ENCODE data around the gene GAS7.

The GAS7 gene

DNA sequence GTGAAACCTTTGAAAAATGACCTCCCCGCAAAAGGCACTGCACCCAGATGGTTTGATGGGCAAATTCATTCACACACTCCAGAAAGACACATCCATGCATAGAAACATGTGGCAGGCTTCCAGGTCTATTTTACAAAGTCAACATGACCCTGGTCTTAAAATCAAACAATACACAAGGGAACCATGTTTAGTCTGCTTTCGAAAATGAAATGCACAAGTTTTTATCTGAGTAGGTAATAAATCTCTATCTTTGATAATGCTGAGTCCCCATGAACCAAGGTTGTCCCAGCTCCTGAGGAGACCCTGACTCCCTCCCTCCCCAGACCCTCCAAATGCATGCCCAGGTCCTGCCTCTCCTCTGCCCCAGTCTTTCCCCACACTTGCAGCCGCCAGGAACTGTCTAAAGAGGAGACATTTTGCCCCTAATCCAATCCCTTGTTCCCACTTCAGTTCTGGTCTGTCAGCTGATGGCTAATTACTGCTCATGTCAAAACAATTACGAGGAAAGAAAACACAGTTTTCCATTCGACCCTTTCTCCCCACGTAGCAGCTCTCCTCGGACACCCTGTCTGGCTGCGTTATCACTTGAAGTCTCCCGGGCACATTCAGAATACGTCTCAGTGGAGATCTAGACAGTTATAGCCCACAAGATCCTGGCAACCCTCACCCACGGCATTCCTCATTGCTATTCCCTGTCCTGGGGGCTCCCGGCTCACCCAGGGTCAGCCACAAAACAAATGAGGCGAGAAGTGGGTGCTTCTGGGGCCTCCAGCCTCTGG, 224.5 kb downstream of the GAS7 start:
- DNase-seq = no peak

DNA sequence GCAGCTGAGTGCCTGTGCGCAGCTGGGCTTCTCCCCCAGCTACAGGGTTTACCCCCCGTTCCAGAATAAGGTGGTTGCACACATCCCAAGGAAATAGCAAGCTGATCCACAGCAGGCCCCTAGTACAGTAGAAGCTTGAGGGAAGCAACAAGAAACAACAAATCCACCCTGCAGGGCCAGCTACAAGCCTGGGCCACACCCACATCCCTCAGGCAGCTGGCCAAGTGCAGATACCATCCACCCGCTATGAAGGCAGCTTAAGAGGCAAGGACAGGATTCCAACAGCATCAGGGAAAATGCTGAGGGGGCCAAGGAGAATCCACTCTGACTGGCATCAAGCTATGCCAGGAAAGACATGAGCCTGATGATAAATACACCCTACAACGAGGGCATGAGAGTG, 226.4 kb downstream of the GAS7 start:
- DNase-seq = no peak

DNA sequence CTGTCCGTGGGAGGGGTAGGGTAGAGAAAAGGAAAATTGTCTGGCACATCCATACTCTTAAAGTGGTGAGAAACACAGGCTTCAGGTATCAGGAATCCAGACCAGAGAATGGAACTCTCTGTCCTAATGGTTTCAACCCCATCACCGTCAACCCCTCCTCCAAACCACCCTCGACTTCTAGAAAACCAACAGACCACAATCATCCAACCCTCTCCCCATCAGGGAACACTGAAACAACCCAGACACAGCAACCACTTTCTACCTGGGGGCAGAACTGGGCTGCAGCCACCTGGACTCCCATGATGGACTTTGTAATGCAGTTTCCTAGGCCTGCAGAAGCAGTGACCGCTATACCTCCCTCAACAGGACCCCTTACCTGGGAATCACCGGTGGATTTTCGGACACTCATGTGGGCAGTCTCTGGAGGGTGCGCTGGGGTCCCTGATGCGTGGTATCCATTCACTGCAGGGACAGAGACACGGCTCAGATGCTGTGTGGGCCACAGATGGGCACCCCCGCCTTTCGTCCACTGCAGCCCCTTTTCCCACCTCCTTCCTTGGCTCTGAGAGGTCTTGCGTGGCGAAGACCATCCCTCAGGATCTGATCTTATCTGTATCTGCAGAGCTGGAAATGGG, 229.0 kb downstream of the GAS7 start:
- no peak for DNase-seq

DNA sequence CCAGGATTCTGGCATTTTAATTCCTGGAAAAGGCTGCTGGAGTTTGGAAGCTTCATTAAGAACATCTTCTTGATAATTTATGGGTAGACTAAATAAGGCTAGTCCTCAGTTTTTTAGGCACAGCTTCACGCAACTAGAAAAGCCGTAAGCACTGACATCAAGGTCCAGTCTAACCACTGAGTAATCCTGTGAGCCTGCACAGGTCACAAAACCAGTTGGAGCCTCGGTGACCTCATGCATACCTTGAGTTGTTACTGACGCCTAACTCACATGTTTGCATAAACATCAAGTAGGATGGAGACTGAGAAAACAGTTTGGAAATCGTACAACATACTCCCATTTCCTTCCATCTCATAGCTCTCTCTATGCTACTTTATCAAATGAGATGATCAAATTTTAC, 229.5 kb downstream of the GAS7 start:
- no peak for DNase-seq

DNA sequence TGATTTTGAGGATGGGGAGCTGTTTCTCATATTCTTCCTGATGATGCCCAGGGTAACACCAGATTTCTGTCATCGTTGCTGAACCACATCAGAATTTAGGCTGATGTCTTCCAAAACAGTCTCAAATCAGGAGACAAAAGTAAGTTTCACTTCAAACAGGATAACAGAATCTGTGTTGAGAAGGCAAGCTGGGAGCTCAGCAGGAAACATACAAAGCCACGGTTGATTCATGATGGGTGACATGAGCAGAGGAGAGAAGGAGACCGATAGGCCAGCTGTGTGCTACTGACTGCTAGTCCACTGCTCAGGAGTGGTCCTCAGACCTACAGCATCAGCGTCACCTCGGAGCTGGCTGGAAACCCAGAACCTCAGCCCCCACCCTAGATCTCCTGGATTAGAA, 230.4 kb downstream of the GAS7 start:
- no peak for DNase-seq

DNA sequence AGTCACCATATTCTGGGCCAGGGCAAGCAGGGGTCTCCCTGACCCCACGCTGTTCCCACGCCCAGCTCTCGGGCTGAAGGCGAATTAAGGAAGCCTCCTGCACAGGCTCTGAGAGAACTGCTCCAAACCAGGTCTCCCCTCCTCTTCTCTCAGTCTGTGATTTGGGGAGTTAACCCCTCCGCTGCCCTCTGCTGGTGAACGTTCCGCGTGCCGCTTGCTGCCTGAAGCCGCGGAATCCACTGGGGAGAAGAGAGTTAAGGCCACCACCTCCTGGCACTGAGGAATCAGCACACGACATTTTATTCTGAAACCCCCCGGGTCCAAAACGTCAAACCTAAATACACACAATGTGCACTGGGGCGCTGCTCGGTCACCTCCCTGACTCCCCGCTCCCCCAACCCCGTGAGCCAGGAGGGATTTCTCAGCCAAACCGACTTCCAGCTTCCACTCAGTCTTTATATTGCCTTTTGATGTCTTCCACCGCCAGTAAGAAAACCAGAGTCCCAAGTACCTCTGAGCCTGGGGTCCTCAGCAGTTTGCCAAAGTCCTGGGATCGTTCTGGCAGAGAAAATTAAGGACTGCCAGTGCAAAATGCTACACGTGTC, 238.9 kb downstream of the GAS7 start:
- peak; percentile 11 for DNase-seq

DNA sequence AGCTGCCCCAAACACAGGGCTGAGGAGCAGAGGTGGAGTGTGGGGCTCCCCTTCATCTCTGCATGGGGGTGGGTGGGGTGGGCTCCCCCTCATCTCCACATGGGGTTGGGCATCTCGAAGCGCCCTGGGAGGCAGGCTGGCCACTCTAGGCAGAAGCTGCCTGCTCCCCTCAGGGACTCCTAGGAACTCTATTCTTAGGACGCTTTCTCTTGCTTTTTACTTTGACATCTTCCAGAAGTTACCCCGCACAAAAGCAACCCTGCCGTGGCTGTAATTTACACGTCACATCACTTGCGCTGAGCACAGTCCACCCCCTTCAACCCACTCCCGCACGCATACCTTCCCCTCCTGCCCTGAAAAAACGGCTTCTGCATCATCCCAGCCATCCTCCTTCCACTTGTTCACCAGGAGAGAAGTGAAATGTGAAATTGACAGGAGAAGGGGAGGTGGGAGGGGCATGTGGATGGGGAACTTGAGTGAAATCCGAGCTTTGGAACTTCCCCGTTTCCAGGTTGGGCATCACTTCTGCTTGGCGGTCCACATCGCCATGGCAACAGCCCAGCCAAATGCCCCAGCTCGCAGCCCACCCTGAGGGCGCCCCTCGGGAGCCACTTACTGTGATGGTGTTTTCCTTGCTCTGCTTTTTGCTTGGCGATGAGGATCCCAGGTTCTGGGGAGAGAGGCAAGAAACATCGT, 239.7 kb downstream of the GAS7 start:
- DNase-seq = no peak

DNA sequence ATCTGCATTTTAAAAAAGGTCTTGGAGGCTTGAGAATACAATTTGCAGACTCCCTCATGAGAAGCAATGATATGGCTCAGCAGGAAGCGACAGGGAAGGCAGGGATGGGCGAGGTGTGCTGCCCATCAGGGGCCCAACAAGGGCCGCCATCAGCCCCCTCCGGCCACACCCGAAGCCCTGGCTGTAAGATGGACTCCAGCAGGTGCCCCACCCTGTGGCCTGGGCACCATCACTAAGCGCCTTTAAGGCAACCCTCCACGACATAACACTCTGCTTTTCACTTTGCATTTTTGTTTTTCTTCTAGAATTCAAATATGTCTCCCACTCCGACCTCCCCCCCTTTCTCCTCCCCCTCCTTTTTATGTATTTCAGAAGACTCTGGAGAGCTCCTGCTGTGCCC, 241.2 kb downstream of the GAS7 start:
- DNase-seq = no peak

DNA sequence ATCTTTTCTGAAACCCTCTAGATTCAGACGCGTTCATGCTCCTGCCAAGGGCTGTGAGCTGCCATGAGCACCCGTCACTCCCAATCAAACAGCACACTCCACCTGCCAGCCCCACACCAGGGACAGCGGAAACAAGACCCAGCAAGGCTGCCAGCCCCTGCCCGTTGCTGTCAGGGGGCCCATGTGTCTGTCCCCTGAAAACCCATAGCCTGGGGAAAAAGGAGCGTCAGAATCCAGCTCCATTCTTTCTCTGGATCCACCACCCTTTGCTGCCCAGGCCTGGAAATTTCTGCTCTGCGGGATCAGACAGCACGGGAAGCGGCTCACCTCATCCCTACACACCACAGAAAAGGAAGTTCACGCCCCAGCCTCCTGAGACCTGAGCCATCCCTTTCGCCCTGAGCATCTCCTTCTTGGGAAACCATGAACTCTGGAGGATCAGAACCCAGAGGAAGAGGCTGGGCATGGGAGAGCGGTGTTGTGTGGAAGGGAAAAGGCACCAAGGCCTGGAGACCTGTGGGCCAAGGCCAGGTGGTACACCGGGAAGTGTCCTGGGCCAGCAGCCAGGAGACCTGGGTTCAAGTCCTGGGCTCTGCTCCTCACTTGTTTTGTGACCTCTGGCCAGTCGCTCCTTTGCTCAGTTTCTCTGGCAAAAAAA, 241.8 kb downstream of the GAS7 start:
- DNase-seq = no peak

DNA sequence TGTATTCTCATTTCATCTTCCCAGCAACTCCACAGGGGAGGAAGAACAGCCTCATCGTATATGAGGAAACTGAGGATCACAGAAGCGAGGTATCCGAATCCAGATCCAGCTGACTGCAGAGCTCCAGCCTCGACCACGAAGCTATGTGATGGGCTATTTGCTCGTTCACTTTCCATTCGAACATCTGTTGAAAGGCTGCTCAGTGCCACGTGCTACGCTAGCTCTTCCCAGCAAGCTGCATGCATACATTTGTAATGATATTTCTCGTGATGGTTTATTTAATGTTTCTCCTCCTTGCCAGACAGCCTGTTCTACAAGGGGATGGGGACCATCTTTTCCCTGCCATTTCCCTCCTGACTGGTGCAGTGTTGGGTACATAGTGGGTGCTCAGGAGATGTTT, 244.9 kb downstream of the GAS7 start:
- DNase-seq = no peak

DNA sequence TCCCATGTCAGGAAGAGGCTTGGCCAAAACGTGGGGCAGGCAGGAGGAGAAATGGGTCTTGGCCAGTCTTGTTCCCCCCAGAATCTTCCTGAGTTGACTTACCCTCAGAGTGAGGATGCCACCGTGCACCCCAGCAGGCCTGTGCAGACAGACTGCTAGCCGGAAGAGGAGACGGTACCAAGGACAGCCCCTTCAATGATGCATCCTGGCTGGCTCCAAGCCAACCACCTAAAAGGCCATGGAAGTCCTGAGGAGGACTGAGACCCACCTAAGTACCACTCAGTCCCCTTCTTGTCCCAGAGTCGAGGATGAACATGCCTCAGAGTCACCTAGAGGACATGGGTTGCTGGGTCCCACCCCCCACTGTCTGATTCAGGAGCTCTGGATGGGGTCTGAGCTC, 246.6 kb downstream of the GAS7 start:
- DNase-seq = no peak

DNA sequence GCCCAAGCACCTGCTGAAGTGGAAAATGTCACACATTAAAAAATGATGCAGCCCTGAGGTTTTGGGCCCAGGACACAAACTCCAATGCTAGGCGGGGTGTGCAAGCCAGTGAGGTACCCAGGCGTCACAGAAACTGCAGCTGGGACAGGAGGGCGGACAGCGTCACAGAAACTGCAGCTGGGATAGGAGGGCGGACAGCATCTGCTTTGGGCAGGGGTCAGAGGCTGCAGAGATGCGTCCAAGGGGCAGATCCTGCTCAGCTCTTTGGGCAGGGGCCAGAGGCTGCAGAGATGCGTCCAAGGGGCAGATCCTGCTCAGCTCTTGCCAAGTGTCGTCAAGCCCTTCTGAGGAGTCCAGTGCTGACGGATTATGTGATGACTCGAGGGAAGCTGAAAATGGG, 249.5 kb downstream of the GAS7 start:
- no peak for DNase-seq

DNA sequence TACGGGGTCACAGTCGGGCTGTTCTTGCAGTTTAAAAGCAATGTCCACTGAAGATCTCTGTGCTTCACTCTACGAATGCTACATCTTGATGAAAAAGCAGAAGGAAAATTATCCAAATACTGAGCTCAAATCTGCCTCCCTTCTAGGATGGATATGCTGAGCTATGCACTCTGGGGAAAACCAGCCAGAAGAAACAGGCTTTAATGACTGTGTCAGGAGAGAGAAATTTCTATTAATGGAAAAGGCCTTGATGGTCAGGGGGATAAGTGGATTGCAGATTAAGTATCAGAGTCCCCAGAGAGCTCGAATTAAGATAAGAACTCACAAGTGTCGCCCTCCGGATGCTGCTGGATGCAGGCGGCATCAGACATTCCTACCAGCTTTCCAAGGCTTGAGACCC, 253.7 kb downstream of the GAS7 start:
- no peak for DNase-seq

DNA sequence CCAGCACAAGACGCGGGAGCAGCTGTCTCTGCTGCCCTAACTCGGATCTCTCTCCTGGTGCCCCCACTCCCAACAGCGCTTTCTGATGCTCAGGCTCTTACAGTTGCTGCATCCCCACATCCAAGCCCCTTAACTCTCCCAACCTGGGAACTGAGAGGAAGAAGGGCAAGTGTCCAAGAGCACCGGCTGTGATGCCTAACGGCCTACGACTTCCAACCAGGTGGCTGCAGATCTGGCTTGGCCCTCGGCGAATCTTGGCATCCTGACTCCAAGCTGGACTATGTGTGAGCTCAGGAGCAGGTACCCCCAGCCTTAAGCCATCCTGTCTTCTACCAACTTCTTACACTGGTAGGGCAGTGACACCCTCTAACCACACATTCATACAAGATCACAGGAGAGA, 255.1 kb downstream of the GAS7 start:
- no peak for DNase-seq

DNA sequence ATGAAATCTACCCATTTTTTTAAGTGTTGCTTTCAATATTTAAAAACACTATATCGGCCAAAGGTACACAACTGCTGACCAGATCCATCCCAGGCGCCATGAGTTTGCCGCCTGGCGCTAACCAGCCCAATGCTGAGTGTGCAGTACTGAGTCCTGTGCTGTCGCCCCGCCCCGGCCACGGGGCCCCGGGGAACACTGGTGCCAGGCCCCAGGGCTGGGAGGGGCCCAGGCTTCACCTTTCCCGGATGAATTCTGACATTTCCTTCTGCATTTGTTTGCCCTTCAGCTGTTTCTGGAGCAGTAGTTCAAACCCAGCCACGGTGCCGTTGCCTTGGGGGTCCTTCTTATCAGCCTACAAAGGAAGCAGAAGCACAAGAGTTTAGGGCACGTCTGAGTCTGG, 255.5 kb downstream of the GAS7 start:
- no peak for DNase-seq

DNA sequence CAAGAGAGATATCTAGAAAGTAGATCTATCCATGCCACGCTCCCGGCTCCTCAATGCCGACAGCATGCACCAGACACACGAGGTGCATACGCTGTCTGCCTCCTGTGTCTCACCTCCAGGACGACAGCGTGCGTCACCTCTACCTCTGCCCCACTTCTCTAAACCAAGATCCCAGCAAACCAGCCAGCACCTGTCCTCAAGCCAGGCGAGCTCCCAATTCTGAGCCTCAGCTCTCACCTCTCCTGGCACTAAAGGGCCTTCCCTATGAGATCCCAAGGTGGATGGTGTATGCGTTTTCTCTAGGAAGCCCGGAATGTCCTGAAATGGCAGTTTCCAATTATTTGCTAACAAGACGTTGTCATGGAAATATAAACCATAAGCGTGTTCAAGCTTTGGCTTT, 257.1 kb downstream of the GAS7 start:
- DNase-seq = no peak

DNA sequence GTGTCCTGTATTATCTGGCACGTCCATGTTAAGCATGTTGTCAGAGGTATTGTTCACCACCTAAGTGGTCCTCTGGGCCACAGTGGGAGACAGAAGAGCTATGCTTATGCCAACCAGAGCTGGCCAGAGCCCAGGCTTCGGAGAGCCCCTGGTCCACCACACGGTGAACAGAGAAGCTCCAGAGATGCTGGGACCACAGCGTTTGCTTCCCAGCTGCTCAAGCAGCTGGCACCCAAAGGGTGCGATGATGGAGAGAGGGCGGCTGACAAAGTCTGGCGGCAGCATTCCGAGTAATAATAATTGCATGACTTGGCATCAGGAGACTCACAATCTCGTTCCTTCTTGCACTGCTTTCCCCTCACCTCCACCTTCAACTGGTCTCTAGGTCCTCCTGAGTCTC, 257.6 kb downstream of the GAS7 start:
- no peak for DNase-seq

DNA sequence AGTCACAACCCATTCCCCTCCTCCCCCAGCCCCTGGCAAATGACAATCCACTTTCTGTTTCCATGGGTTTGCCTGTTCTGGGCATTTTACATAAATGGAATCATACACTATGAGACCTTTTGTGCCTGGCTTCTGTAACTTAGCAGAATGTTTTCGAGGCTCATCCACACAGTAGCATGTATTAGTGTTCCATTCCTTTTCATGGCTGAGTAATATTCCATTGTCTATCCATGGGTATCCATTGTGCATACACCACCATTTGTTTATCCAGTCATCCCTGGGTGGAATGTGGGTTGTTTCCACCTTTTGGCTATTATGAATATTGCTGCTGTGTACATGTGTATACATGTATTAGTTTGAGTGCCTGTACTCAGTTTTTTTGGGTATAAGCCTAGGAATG, 259.6 kb downstream of the GAS7 start:
- DNase-seq = no peak

DNA sequence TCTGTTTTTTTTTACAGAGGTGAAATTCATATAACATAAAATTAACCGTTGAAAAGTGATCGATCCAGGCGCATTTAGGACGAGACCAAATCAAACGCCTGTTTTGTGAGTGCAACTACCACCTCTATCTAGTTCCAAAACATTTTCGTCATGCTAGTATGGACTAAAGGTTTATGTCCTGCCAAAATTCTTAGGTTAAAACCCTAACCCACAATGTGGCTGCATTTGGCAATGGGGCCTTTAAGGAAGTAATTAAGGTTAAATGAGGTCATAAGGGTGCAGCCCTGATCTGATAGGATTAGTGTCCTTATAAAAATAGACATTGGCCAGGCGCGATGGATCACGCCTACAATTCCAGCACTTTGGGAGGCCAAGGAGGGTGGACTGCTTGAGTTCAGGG, 260.5 kb downstream of the GAS7 start:
- no peak for DNase-seq

DNA sequence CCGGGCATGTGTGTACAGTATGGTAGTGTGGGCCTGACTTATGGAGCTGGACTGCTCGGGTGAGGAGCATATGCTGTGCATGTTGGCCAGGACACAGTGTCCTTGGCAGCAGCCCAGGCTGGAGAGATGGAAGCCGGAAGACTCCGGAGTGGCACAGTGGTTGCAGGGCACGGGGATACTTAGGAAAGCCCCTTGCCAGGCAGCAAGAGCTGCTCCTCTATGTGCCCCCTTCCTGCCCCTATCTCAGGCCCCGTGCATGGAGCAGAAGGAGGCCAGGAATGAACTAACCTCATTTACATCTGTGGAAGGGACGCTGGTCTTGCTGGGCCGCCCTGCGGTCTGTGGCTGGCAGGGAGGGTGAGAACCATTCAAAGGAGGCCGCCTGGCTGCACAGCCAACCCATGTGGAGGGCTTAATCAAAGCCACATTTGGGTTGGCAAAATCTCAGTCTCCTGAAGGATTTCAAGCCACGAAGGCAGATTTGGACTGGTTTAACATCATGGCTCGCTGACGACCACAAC, 261.1 kb downstream of the GAS7 start:
- DNase-seq = no peak

DNA sequence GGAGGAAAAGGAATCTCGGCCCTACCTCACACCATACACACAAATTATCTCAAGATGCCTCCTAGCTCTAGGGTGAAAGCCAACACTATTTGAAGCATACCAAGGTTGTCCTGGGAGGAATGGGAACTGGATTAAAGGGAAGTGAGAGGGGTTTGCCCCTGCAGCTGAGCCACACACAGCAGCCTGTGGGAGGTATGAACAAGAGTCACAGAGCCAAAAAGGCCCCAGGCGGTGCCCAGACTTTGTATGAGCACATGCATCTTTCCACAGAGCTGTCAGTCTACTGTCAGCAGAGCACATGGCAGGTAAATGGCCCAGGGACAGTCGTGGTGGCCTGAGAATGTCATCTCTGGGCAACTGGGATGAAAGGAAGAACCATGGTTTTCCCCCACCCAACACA, 262.3 kb downstream of the GAS7 start:
- no peak for DNase-seq

DNA sequence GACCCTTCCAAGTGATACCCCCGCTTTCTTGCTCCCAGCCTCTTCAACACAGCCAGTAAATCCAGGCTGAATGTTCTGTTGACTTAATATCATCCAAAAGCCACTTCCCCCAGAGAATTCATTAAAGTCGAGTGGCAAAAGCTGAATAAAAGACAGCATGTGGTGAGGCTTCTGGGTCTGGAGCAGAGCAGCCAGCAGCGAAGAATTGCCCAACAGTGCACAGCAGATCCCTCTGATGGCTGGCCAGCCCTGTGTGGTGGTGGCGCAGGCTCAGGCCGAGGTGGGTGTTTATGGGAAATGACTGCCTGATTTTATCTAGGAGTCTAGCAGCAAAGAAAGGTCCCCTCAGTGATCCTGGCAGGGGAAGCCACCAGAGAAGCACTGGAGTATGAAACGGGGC, 263.0 kb downstream of the GAS7 start:
- no peak for DNase-seq

DNA sequence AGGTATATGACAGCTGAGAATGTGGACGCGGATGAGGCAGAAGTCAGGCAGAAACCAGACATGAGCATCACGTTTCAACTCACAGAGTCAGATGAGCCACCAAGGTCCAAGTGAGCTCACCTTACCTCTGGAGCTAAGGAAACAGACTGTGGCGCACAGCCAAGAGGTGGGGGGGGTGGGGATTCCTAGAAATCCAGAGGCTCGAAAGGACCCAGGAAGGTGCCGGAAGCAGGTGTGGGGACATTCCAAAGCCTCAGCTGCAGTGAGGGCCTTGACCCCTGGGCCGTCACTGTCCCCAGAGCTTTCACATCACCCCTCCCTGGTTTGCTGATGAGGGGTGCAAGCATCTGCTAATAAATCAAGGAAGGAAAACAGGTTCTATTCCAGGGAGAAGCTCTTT, 264.1 kb downstream of the GAS7 start:
- no peak for DNase-seq
